Liver (tissue), 9 donors: Measurements from ENCODE around the gene MED29. TPM values are rescaled to one million over a fixed set of nuclear protein-coding genes. Genes with fewer than 3 reads are reported as not detected.

Experiments
- DNase-seq: peaks from one replicate; pipeline ENCODE4 v3.0.0-alpha.2; 2017; ENCODE audit warnings: low spot score
- H3K27ac ChIP-seq, 2 donors: one replicate each; pipeline ENCODE4 v1.7.0; 2013; ENCODE audit warnings: inconsistent platforms in 2 of 2, low read length in 2 of 2, control low read depth in 1 of 2, low read depth in 1 of 2, mild to moderate bottlenecking in 1 of 2
- H3K27me3 ChIP-seq, 4 donors: one replicate each; pipeline versions ENCODE4 v1.6.1 to v1.7.0; 2013; ENCODE audit warnings: low read length in 3 of 4, inconsistent platforms in 1 of 4, mild to moderate bottlenecking in 1 of 4, moderate library complexity in 1 of 4; ENCODE audit not compliant: control insufficient read depth in 4 of 4, insufficient read depth in 4 of 4
- H3K36me3 ChIP-seq, 4 donors: one replicate each; pipeline versions ENCODE4 v1.6.1 to v1.7.0; 2013; ENCODE audit warnings: low read length in 3 of 4, mild to moderate bottlenecking in 3 of 4, low read depth in 1 of 4, moderate library complexity in 1 of 4; ENCODE audit not compliant: control insufficient read depth in 4 of 4, insufficient read depth in 3 of 4
- H3K4me1 ChIP-seq, 4 donors: one replicate each; pipeline versions ENCODE4 v1.6.1 to v1.7.0; 2013; ENCODE audit warnings: low read length in 3 of 4, mild to moderate bottlenecking in 3 of 4, moderate library complexity in 1 of 4; ENCODE audit not compliant: control insufficient read depth in 4 of 4, insufficient read depth in 4 of 4
- H3K4me3 ChIP-seq, 3 donors: one replicate each; pipeline versions ENCODE4 v1.6.1 to v1.7.0; 2013; ENCODE audit warnings: low read length in 3 of 3, control low read depth in 1 of 3, low read depth in 1 of 3, mild to moderate bottlenecking in 1 of 3
- H3K9ac ChIP-seq, 2 donors: one replicate each; pipeline ENCODE4 v1.7.0; 2013; ENCODE audit warnings: low read length in 2 of 2, mild to moderate bottlenecking in 2 of 2, moderate library complexity in 2 of 2, control low read depth in 1 of 2, low read depth in 1 of 2
- H3K9me3 ChIP-seq, 4 donors: one replicate each; pipeline versions ENCODE4 v1.6.1 to v1.7.0; 2013; ENCODE audit warnings: low read length in 3 of 4; ENCODE audit not compliant: control insufficient read depth in 4 of 4
- EGR1 ChIP-seq, 2 donors: IDR thresholded peaks; 2 replicates each; pipeline ENCODE4 v1.6.1; 2016 to 2018; ENCODE audit warnings: antibody characterized with exemption in 2 of 2, low read depth in 2 of 2
- FOXA1 ChIP-seq: IDR thresholded peaks from 2 replicates; pipeline ENCODE4 v1.6.1; 2016; ENCODE audit warnings: antibody characterized with exemption
- FOXA2 ChIP-seq: IDR thresholded peaks from 2 replicates; pipeline ENCODE4 v1.6.1; 2016; ENCODE audit warnings: antibody characterized with exemption
- GABPA ChIP-seq, 2 donors: IDR thresholded peaks in 1 of 2; conservative IDR thresholded peaks in 1 of 2; 2 replicates each; pipeline ENCODE4 v1.6.1; 2016; ENCODE audit warnings: antibody characterized with exemption in 2 of 2, mild to moderate bottlenecking in 1 of 2, moderate library complexity in 1 of 2
- HNF4A ChIP-seq, 2 donors: conservative IDR thresholded peaks; 2 replicates each; pipeline ENCODE4 v1.6.1; 2016; ENCODE audit warnings: antibody characterized with exemption in 2 of 2, mild to moderate bottlenecking in 2 of 2
- HNF4G ChIP-seq: IDR thresholded peaks from 2 replicates; pipeline ENCODE4 v1.6.1; 2016; ENCODE audit warnings: antibody characterized with exemption
- JUND ChIP-seq, 2 donors: IDR thresholded peaks; 2 replicates each; pipeline ENCODE4 v1.6.1; 2016; ENCODE audit warnings: antibody characterized with exemption in 2 of 2
- NR2F2 ChIP-seq: IDR thresholded peaks from 2 replicates; pipeline ENCODE4 v1.6.1; 2016; ENCODE audit warnings: antibody characterized with exemption
- RXRA ChIP-seq, 2 donors: IDR thresholded peaks; 2 replicates each; pipeline ENCODE4 v1.6.1; 2017 to 2018; ENCODE audit warnings: antibody characterized with exemption in 2 of 2, mild to moderate bottlenecking in 1 of 2
- SP1 ChIP-seq: IDR thresholded peaks from 2 replicates; pipeline ENCODE4 v1.6.1; 2018; ENCODE audit warnings: antibody characterized with exemption, mild to moderate bottlenecking
- YY1 ChIP-seq: IDR thresholded peaks from 2 replicates; pipeline ENCODE4 v1.6.1; 2016; ENCODE audit warnings: antibody characterized with exemption, mild to moderate bottlenecking
- WGBS: extraction: QIAGEN DNeasy Blood & Tissue Kit; methylation state at CpG from one replicate; pipeline ENCODE4 v1.1.7; 2013; 5-methylcytosine and 5-hydroxymethylcytosine counted together
- polyA plus RNA-seq, 2 donors: library from polyadenylated mRNA; stranded (reverse) in 1 of 2; unstranded in 1 of 2; fragments of 200-250 nt in 1 of 2; fragments of >200 nt in 1 of 2; fragmentation: Nextera tagmentation in 1 of 2; extraction: Ambion mirVana in 1 of 2; gene quantifications; one replicate each; pipeline versions ENCODE4 v1.2.1 to v1.2.3, GENCODE V29; 2013 to 2015
- total RNA-seq, 2 donors: library from RNA; depleted of rRNA; stranded (reverse); fragments of >200 nt; gene quantifications; one replicate each; pipeline ENCODE4 v1.2.3, GENCODE V29; 2014
- TF ChIP-seq, protein P1 (sequence below): IDR thresholded peaks from 2 replicates; pipeline ENCODE4 v1.6.1; 2016; ENCODE audit warnings: antibody characterized with exemption
- TF ChIP-seq, protein P2 (sequence below): IDR thresholded peaks from 2 replicates; pipeline ENCODE4 v1.6.1; 2016; ENCODE audit warnings: antibody characterized with exemption, mild to moderate bottlenecking
- TF ChIP-seq, protein P3 (sequence below): IDR thresholded peaks from 2 replicates; pipeline ENCODE4 v1.6.1; 2016; ENCODE audit warnings: antibody characterized with exemption
- TF ChIP-seq, protein P4 (sequence below): fragments of 150-350 bp; IDR thresholded peaks from 2 replicates; pipeline ENCODE4 v1.5.1; 2017; ENCODE audit warnings: improper control_type of control experiment, low read depth, low read length; ENCODE audit not compliant: missing input control
- TF ChIP-seq, protein P5 (sequence below): IDR thresholded peaks from 2 replicates; pipeline ENCODE4 v1.6.1; 2016; ENCODE audit warnings: antibody characterized with exemption
- donor health status: healthy.
- donor health status: healthy.
- donor health status: healthy.
- donor health status: healthy.
- donor health status: healthy.

The MED29 gene
- total and polyA plus RNA-seq, 4 donors: 11.0 to 24.2 (median 17.4) TPM

DNA sequence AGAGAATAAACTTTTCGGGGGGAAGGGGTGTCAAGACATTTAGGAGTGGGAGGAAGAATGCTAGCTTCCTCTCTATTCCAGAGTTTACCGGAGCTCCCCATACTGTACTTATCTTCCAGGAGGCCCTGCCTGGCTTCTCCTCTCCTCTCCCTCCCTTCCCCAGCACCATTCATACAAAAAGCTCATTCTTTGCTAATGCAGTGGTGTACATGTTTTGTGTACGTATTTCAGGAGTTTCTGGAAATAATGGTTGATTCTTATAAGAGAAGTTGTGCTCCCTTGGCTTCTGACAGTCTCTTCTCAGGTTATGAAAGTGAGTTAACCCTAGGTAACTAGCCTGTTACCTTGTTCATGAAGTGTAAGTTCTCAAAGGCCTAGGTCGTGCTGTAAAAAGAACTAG, 41.9 kb upstream of the MED29 start:
- no peak for DNase-seq
- H3K27ac ChIP-seq: no peak overlapping the region
- H3K9me3 ChIP-seq: no peaks in the 10 kb centered on the region
- H3K4me1 ChIP-seq: peaks cover 0 to under 1% (median 0%) of the 10 kb centered on the region in 4 donors
- no peak overlapping the region for H3K4me3 ChIP-seq
- no peak overlapping the region for H3K9ac ChIP-seq
- H3K36me3 ChIP-seq: peaks cover 3 to 23% (median 12%) of the 10 kb centered on the region in 4 donors
- TF ChIP-seq HNF4G: no peak
- TF ChIP-seq, protein P1, sequence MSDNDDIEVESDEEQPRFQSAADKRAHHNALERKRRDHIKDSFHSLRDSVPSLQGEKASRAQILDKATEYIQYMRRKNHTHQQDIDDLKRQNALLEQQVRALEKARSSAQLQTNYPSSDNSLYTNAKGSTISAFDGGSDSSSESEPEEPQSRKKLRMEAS: no peak
- TF ChIP-seq NR2F2: no peak
- no peak for TF ChIP-seq JUND (IDR thresholded peaks at IDR 0.05)
- TF ChIP-seq, protein P2, sequence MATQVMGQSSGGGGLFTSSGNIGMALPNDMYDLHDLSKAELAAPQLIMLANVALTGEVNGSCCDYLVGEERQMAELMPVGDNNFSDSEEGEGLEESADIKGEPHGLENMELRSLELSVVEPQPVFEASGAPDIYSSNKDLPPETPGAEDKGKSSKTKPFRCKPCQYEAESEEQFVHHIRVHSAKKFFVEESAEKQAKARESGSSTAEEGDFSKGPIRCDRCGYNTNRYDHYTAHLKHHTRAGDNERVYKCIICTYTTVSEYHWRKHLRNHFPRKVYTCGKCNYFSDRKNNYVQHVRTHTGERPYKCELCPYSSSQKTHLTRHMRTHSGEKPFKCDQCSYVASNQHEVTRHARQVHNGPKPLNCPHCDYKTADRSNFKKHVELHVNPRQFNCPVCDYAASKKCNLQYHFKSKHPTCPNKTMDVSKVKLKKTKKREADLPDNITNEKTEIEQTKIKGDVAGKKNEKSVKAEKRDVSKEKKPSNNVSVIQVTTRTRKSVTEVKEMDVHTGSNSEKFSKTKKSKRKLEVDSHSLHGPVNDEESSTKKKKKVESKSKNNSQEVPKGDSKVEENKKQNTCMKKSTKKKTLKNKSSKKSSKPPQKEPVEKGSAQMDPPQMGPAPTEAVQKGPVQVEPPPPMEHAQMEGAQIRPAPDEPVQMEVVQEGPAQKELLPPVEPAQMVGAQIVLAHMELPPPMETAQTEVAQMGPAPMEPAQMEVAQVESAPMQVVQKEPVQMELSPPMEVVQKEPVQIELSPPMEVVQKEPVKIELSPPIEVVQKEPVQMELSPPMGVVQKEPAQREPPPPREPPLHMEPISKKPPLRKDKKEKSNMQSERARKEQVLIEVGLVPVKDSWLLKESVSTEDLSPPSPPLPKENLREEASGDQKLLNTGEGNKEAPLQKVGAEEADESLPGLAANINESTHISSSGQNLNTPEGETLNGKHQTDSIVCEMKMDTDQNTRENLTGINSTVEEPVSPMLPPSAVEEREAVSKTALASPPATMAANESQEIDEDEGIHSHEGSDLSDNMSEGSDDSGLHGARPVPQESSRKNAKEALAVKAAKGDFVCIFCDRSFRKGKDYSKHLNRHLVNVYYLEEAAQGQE: no peak
- TF ChIP-seq, protein P3, sequence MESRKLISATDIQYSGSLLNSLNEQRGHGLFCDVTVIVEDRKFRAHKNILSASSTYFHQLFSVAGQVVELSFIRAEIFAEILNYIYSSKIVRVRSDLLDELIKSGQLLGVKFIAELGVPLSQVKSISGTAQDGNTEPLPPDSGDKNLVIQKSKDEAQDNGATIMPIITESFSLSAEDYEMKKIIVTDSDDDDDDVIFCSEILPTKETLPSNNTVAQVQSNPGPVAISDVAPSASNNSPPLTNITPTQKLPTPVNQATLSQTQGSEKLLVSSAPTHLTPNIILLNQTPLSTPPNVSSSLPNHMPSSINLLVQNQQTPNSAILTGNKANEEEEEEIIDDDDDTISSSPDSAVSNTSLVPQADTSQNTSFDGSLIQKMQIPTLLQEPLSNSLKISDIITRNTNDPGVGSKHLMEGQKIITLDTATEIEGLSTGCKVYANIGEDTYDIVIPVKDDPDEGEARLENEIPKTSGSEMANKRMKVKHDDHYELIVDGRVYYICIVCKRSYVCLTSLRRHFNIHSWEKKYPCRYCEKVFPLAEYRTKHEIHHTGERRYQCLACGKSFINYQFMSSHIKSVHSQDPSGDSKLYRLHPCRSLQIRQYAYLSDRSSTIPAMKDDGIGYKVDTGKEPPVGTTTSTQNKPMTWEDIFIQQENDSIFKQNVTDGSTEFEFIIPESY: no peak
- no peak for TF ChIP-seq EGR1 (IDR thresholded peaks at IDR 0.05; ENCODE audit: low read depth in 2 of 2)
- TF ChIP-seq, protein P4, sequence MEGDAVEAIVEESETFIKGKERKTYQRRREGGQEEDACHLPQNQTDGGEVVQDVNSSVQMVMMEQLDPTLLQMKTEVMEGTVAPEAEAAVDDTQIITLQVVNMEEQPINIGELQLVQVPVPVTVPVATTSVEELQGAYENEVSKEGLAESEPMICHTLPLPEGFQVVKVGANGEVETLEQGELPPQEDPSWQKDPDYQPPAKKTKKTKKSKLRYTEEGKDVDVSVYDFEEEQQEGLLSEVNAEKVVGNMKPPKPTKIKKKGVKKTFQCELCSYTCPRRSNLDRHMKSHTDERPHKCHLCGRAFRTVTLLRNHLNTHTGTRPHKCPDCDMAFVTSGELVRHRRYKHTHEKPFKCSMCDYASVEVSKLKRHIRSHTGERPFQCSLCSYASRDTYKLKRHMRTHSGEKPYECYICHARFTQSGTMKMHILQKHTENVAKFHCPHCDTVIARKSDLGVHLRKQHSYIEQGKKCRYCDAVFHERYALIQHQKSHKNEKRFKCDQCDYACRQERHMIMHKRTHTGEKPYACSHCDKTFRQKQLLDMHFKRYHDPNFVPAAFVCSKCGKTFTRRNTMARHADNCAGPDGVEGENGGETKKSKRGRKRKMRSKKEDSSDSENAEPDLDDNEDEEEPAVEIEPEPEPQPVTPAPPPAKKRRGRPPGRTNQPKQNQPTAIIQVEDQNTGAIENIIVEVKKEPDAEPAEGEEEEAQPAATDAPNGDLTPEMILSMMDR: no peak
- no peak for TF ChIP-seq FOXA1
- no peak for TF ChIP-seq FOXA2
- no peak for TF ChIP-seq SP1
- no peak for TF ChIP-seq GABPA (IDR thresholded peaks at IDR 0.05 in 1 of 2, conservative IDR thresholded peaks at IDR 0.05 in 1 of 2)
- TF ChIP-seq, protein P5, sequence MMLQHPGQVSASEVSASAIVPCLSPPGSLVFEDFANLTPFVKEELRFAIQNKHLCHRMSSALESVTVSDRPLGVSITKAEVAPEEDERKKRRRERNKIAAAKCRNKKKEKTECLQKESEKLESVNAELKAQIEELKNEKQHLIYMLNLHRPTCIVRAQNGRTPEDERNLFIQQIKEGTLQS: no peak
- TF ChIP-seq YY1: no peak
- no peaks in the 10 kb centered on the region for H3K27me3 ChIP-seq
- WGBS: 88% methylated on average over 4 of the region's 4 CpGs

DNA sequence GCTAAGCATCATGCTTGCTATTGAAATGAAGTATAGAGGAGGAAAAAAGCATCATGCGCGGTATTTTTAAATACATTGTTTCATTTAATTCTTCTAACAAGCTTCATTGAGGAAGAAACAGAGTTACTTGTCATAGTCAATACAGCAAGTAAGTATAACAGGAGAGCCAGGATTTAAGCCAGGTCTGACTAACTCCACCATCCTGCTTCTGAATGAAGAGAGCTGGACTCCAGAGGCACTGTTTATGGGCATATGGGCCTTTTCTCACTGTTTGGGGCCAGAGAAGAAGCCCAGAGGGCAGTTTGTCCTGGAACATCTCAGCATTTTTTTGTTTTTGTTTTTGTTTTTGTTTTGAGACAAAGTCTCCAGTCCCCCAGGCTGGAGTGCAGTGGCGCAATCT, 41.0 kb upstream of the MED29 start:
- no peaks in the 10 kb centered on the region for H3K4me1 ChIP-seq
- DNase-seq: no peak
- H3K27ac ChIP-seq: no peak overlapping the region
- H3K27me3 ChIP-seq: no peaks in the 10 kb centered on the region
- no peak for TF ChIP-seq RXRA (IDR thresholded peaks at IDR 0.05)
- TF ChIP-seq, protein P4: no peak
- TF ChIP-seq YY1: no peak
- TF ChIP-seq NR2F2: no peak
- TF ChIP-seq GABPA (IDR thresholded peaks at IDR 0.05 in 1 of 2, conservative IDR thresholded peaks at IDR 0.05 in 1 of 2): no peak
- no peak for TF ChIP-seq FOXA2
- TF ChIP-seq, protein P1: no peak
- TF ChIP-seq EGR1 (IDR thresholded peaks at IDR 0.05; ENCODE audit: low read depth in 2 of 2): no peak
- no peak for TF ChIP-seq HNF4G
- TF ChIP-seq JUND (IDR thresholded peaks at IDR 0.05): no peak
- no peak for TF ChIP-seq FOXA1
- no peak for TF ChIP-seq SP1
- no peak for TF ChIP-seq HNF4A (conservative IDR thresholded peaks at IDR 0.05)
- H3K4me3 ChIP-seq: no peak overlapping the region
- no peak overlapping the region for H3K9ac ChIP-seq
- H3K9me3 ChIP-seq: no peaks in the 10 kb centered on the region
- 96% methylated on average over 3 of the region's 3 CpGs for WGBS
- peaks cover 4 to 25% (median 16%) of the 10 kb centered on the region in 4 donors for H3K36me3 ChIP-seq
